ENCODE measurements around the gene SBNO2. TPM values are rescaled to one million over a fixed set of nuclear protein-coding genes. Genes with fewer than 3 reads are reported as not detected.
A peak's percentile ranks its signal among the peaks of the same experiment; 100 is the strongest.

The SBNO2 gene
- total and polyA plus RNA-seq, 10 donors, result 16.2 to 230 (median 112) TPM

DNA sequence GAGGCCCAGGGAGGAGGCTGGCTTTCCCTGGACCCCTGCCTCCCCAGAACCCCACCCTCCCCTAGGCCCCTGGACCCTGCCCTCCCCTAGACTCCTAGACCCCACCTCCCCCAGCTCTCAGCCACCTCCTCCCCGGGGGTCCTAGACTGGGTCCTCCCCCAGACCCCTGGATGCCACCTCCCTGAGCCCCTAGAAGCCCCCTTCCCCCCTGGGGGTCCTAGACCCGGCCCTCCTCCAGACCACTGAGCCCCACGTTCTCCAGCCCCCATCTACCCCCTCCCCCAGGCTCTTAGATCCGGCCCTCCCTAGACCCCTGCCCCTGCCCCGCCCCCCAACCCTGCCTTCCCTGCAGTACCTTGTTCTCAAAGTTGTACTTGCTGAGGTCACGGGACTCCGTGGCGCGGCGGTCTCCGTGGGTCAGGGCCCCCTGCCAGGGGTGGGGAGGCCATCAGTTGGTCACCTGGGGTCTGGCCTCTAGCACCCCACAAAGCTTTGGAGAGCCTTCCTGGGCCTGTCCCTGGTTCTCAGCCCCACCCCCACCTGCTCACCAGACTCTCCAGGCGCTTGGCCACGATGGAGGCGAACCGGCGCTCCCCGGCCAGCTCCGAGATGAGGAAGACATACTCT, 62.3 kb downstream of the SBNO2 start:
- peaks cover 12 to 69% (median 35%) of the 10 kb centered on the region in 6 donors for H3K4me1 ChIP-seq
- no peaks in the 10 kb centered on the region for H3K9me3 ChIP-seq
- H3K36me3 ChIP-seq, result peaks cover 10 to 100% (median 94%) of the 10 kb centered on the region in 6 donors
- TF ChIP-seq, protein P1, sequence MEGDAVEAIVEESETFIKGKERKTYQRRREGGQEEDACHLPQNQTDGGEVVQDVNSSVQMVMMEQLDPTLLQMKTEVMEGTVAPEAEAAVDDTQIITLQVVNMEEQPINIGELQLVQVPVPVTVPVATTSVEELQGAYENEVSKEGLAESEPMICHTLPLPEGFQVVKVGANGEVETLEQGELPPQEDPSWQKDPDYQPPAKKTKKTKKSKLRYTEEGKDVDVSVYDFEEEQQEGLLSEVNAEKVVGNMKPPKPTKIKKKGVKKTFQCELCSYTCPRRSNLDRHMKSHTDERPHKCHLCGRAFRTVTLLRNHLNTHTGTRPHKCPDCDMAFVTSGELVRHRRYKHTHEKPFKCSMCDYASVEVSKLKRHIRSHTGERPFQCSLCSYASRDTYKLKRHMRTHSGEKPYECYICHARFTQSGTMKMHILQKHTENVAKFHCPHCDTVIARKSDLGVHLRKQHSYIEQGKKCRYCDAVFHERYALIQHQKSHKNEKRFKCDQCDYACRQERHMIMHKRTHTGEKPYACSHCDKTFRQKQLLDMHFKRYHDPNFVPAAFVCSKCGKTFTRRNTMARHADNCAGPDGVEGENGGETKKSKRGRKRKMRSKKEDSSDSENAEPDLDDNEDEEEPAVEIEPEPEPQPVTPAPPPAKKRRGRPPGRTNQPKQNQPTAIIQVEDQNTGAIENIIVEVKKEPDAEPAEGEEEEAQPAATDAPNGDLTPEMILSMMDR (IDR thresholded peaks at IDR 0.05 in 8 of 11, conservative IDR thresholded peaks at IDR 0.05 in 3 of 11), result no peak
- TF ChIP-seq POLR2A (IDR thresholded peaks at IDR 0.05) (no peak), POLR2AphosphoS5 (IDR thresholded peaks at IDR 0.05) (no peak)
- 88 to 94% (median 91%) methylated on average over 11 to 18 of the region's 18 CpGs for WGBS, 5 donors
- H3K27ac ChIP-seq, result peak overlapping the region in 5 of 8 donors; percentile 79 to 85 (median 82)
- no peak for DNase-seq
- intact Hi-C loops (cut with DNase I; ENCODE audit: low total_unique reads), result loop anchor here (5.0 kb wide), 1 partner anchor 81 kb away; no protein-coding TSS in a partner anchor
- no peaks in the 10 kb centered on the region for H3K27me3 ChIP-seq (replicated peaks in 1 of 7)
- H3K4me3 ChIP-seq, result no peak overlapping the region

DNA sequence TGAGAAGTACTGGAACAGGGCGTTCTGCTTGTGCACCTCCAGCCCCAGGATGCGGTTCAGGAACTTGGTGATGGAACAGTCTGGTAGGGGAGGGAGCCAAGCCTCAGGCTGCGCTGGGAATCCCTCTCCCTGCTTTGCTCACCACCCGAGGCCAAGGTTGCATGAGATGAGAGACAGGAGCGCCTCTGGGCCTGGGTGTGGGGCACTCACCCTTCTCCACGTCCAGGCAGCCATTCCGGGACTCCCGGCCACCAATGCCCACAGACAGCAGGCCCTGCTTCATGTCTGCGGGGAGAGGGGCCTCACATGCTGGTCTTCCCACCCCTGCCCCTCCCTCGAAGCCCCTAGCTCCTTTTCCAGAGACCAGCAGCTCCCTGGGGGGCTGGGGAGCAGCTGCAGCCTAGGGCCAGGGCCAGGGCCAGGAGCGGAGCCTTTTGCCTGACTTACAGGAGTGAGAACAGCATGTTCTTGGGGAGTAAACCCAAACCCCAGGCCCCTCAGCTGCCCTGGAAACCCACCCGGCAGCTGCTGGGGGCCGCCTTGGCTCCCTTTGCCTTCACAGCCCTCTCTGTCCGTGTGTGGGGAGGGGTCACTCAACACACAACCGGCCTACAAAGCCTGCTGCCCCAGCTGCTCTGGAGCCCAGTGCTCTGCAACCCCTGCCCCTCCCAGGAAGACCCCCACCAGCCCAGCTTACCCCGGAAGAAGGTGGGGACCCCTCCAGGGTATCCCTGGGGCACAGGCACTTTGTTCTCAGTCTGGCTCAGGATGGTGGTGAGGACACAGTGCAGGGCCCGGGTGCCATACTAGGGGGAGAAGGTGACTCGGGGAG, 63.0 kb downstream of the SBNO2 start:
- no peaks in the 10 kb centered on the region for H3K27me3 ChIP-seq (replicated peaks in 1 of 7)
- H3K4me1 ChIP-seq, result peaks cover 12 to 69% (median 42%) of the 10 kb centered on the region in 6 donors
- H3K9me3 ChIP-seq, result no peaks in the 10 kb centered on the region
- peak; percentile 73 for DNase-seq
- 81 to 89% (median 88%) methylated on average over 13 to 18 of the region's 18 CpGs for WGBS, 5 donors
- H3K27ac ChIP-seq, result peak overlapping the region in 4 of 8 donors; percentile 15 to 84 (median 50)
- peaks cover 5 to 100% (median 94%) of the 10 kb centered on the region in 6 donors for H3K36me3 ChIP-seq
- intact Hi-C loops (cut with DNase I; ENCODE audit: low total_unique reads), result loop anchor here (5.0 kb wide), 1 partner anchor 81 kb away; no protein-coding TSS in a partner anchor
- H3K4me3 ChIP-seq, result no peak overlapping the region
- TF ChIP-seq, protein P1 (IDR thresholded peaks at IDR 0.05 in 8 of 11, conservative IDR thresholded peaks at IDR 0.05 in 3 of 11), result no peak
- peak in 1 of 3 donors; percentile 55 for TF ChIP-seq POLR2AphosphoS5 (IDR thresholded peaks at IDR 0.05)
- no peak for TF ChIP-seq POLR2A (IDR thresholded peaks at IDR 0.05)

DNA sequence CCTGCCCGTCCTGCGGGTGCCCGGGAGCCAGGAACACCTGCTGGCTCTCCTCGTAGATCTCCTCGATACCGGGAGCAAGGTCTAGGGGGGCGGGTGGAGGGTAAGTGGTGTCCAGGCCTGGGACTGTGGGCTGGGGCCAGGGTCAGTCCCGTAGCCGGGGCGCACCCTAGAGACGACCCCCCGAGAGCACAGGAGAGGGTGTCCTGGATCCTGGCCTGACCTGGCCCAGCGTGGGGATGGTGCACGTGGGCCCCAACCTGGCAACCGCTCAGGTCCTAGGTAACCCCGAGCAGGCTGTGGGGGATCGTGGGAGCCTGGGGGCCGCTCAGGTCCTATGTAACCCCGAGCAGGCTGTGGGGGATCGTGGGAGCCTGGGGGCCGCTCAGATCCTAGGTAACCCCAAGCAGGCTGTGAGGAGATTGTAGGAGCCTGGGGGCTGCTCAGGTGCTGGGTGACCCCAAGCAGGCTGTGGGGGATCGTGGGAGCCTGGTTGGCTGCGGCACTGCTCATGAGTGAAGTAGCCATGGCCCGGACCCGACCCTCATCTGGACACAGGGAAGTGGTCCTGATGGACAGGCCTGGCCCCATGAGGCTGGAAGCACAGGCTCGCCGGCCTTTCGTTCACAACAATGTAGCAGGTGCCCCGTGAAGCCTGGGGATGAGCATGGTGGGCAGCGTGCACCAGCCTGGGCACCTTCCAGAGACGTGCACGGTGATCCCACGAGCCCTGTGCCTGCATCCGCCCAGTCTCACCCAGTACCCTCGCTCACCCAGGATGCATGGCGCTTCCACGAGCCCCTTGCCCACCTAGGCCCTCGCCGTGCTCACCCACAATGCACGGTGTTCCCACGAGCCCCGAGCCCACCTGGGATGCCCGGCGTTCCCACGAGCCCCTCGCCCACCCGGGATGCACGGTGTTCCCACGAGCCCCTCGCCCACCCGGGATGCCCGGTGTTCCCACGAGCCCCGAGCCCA, 64.1 kb downstream of the SBNO2 start:
- Histone ChIP-seq H3K4me3 (no peak overlapping the region), H3K9me3 (no peaks in the 10 kb centered on the region), H3K27ac (no peak overlapping the region), H3K27me3 (replicated peaks in 1 of 7) (no peaks in the 10 kb centered on the region), H3K36me3 (peaks cover 3 to 97% (median 85%) of the 10 kb centered on the region in 6 donors), H3K4me1 (peaks cover 17 to 70% (median 52%) of the 10 kb centered on the region in 6 donors)
- TF ChIP-seq POLR2A (IDR thresholded peaks at IDR 0.05) (no peak), POLR2AphosphoS5 (IDR thresholded peaks at IDR 0.05) (peak; percentile 4 to 62 (median 23))
- TF ChIP-seq, protein P1 (IDR thresholded peaks at IDR 0.05 in 8 of 11, conservative IDR thresholded peaks at IDR 0.05 in 3 of 11), result no peak
- intact Hi-C loops (cut with DNase I; ENCODE audit: low total_unique reads), result loop anchor here (5.0 kb wide), 1 partner anchor 82 kb away; no protein-coding TSS in a partner anchor
- DNase-seq, result peak; percentile 77
- WGBS, 5 donors, result 90 to 96% (median 94%) methylated on average over 39 to 54 of the region's 54 CpGs

All from spleen (tissue), 11 donors.